Measurements from ENCODE around the gene INHA.

INHA gene

GRCh38 chr2:219572237-219573001, at the start of gene INHA:
INHA (plus strand) TSS chr2:219572310; CDS start chr2:219572375, 65 bp downstream.
- TF ChIP-seq, protein P1, sequence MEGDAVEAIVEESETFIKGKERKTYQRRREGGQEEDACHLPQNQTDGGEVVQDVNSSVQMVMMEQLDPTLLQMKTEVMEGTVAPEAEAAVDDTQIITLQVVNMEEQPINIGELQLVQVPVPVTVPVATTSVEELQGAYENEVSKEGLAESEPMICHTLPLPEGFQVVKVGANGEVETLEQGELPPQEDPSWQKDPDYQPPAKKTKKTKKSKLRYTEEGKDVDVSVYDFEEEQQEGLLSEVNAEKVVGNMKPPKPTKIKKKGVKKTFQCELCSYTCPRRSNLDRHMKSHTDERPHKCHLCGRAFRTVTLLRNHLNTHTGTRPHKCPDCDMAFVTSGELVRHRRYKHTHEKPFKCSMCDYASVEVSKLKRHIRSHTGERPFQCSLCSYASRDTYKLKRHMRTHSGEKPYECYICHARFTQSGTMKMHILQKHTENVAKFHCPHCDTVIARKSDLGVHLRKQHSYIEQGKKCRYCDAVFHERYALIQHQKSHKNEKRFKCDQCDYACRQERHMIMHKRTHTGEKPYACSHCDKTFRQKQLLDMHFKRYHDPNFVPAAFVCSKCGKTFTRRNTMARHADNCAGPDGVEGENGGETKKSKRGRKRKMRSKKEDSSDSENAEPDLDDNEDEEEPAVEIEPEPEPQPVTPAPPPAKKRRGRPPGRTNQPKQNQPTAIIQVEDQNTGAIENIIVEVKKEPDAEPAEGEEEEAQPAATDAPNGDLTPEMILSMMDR (IDR thresholded peaks at IDR 0.05; ENCODE audit: extremely low read depth, missing control alignments) = no peak
- DNase-seq (ENCODE audit: low spot score) = peak; percentile 15

DNA sequence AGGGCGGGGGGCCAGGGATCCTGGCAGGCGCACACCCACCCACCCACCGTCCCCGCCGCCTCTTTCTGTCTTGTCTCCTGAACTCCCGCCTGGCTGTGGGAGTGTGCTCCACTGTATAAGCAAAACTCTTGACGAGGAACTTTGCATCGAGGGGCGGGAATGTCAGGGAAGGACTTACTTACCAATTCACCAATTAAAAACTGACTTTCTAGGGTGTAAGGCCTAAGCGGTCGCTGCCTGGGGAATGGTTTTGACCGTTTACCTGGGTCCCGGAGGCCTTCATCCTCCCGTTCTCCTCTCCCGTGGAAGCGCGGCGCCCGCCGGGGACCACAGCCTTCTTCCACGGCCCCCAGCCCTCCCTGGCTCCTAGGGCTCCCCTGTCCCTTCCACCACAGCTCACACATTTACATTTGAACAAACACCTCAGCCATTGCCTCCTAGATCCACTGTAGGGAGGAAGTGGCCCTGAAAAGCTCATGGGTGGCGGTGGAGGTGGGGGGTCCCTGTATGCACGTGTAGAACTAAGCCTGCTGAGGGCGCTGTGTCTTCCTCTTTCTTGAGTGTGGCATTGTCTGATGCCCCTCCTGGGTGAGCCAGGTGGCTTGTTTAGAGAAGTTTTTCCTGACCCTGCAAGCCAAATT, 49.0 kb upstream of the INHA start:
- TF ChIP-seq, protein P1 (IDR thresholded peaks at IDR 0.05; ENCODE audit: extremely low read depth, missing control alignments) = no peak
- no peak for DNase-seq (ENCODE audit: low spot score)

DNA sequence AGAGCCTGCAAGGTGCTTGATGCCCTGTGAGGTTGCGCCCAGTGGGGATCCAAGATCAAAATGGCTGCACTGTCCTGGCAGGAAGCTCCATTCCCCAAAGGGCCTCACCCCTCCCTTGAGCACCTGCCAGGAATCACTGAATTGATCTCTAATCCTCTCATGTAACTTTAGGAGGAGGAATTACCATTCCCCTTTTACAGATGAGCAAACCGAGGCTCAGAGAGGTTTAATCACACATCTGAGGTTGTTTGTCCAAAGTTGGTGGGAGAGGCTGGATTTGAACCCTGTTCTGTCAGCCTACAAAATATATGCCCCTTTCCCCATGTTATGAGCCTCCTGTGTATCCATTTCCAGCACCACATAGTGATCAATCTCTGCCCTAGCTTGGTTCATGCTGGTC, 47.3 kb upstream of the INHA start:
- DNase-seq (ENCODE audit: low spot score) = no peak
- TF ChIP-seq, protein P1 (IDR thresholded peaks at IDR 0.05; ENCODE audit: extremely low read depth, missing control alignments) = no peak

DNA sequence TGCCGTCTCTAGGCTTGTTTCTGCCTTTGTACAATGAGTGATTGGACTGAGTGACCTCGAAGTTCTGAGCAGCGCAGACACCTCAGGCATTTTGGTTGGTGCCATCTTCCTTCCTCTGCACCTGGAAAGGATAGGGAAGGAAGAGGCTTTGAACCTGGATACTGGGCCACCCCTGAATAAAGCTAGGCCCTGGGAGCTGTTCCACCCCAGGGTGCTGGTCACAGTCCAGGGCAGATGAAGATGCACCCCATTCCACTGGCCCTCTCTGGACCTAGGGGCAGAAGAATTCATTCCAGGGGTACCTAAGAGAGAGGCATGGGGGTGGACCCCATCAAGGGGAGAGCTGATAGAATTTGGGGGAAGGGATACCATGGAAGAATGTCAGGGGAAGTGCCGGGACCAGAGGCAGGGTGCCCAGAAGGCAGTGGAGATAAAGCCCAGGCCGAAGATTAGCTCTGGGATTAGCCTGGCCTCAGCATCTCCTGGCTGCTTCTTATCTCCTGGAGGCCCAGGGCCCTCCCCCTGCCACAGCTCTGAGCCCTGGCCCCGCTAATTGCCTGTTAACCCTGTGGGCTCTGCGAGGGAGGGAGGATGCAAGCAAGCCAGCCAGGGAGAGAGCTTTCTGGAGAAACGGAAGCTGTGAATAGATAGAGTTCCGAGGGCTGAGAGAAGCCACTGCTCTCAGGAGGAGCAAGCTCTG, 46.4 kb upstream of the INHA start:
- no peak for DNase-seq (ENCODE audit: low spot score)
- TF ChIP-seq, protein P1 (IDR thresholded peaks at IDR 0.05; ENCODE audit: extremely low read depth, missing control alignments) = no peak

- no peak for DNase-seq (ENCODE audit: low spot score)
- TF ChIP-seq, protein P1 (IDR thresholded peaks at IDR 0.05; ENCODE audit: extremely low read depth, missing control alignments) = no peak
These were observed 45.6 kb upstream of the INHA start for GRCh38 chr2:219526320-219527075.

- TF ChIP-seq, protein P1 (IDR thresholded peaks at IDR 0.05; ENCODE audit: extremely low read depth, missing control alignments) = no peak
- DNase-seq (ENCODE audit: low spot score) = no peak
These were observed 45.1 kb upstream of the INHA start for GRCh38 chr2:219527076-219527394.
